Activated CD4-positive, alpha-beta T cell treated with anti-CD3 and anti-CD28 coated beads for 48 hours (primary cell): ENCODE results near the gene NKX2-3.
A peak's percentile ranks its signal among the peaks of the same experiment; 100 is the strongest.

Experiments
- DNase-seq: peaks from one replicate; pipeline ENCODE4 v3.0.0-alpha.2; 2020

NKX2-3 gene

DNA sequence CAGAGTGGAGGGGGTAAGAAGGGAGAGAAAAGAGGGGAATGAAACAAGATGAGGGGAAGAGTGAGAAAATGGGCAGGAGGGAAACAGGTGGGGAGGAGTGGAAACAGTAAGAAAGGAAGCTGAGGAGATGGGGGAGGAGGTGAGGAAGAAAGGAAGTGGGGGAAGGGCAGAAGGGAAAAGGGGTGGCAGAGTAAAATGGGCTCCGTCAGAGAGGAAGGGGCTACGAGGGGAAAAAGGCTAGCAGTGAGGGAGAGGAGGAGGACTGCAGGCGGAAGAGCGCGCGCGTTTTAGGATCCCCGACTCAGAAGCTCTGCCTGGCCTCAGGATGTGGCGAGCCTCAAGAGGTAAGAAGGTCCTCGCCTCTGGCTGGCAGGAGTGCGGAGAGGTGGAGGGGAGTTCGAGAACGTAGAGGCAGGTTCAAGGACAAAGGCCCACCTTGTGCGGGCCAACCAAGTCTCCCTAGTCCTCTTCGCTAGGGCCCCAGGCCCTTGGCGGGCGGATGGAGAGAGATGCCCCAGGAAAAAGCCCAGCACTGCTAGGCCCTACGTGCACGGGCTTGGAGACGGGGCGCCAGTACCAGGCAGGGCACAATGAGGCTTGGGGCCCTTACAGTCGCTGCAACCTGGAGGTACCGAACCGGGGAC, 5.8 kb upstream of the NKX2-3 start:
- DNase-seq: no peak

DNA sequence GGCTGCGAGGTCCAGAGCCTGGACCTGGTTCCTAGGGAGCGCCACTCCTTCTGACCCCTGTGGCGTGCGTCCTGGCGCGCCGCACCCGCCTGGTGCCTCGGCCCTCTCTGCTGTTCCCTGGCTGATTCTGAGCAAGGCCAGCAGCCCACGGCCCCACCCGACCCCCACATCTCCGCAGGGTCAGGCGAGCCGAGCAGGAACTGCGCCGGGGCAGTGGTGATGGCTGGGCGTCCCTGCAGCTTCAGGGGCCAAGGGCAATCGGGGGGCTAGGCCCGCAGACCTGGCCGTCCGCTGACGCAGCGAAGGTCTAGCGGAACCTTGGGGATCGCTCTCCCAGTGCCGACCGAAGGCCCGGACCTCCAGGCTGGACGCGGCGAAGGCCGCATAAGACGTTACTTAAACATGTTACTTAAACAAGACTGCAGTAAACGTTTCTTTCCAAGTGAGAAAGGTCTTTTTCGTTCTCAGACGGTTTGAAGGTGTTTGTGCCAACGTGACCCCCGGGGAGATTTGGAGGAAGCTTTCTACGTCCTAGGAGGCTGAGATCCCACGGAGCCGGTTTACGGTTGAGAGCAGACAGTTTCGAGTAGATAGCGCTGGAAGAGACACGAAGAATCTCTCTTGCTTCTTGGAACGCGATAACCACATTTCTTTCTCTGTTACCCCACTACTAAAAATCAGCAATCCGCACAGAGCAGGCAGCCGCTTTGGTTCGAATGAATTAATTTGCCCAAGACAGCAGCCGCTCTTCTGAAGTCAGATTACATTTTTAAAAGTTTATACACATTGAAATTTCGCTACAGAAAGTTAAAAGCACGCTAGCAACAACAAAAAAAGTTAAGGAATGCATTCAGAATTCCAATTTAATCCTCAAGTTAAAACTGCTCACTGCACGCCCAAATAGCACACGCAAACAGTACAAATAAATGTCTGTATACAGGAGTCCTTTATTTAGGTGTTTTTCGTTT, 4.9 kb upstream of the NKX2-3 start:
- no peak for DNase-seq

DNA sequence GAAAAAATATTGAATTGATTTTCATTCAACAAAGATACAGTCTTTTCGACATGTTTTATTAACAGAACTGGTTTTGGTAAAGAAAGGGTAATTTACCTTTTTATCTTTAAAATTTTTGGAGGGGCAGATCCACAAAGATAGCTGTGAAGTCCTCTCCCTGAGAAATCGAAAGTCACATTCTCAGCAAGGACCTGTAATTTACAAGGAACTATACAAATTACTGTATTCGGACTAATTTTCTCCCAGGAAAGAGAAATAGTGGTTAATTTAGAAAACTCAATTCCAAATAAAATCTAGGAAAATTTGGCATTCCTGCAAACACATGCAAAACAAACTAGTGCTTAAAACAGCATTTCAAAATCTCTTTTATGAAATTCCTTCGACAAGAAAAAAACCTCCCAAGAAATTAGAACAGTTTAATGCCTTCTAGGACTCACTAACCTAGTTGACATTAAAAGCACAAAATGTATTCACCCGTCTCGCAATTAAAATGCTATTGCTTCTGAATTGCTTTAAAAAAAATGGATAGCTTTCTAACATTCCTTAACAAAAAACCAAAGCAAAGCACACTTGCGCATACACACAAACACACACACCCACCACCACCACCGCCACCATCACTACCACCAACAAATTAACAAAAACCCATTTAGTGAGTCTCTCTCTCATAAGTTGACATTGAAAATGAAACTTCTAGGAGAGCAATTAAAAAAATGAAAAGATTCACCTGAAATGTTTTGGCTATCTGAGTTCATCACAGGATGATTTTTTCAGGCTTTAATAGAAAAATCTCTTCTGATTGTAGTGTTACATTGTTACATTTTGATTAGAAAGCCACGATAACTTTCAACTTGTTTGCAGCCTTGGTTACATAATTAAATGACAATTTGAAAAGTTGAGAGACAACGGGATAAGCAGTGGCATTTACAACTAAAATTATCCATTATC, 4.0 kb upstream of the NKX2-3 start:
- no peak for DNase-seq

DNA sequence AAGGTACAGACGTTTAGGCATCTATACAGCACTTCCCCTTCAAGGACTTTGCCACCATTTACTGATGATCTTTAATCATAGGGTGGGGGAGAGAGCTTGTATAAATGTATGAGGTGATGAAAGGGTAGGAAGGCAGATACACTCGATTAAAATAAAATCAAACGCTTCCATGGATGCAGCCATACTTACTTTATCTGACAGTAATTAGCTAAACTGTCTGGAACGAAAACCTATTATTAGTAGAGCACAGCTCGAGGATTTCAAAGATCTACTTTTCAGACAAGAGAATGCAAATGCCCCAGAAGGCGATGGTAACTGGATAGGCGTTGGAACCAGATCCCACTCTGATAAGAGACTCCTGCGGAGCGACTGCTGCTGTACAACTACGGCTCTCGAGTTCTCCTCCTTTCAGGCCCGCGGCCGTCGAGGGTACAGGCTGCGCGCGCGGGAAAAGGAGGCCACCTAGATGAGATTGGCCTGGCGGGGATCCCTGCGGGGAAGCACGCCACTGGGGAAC, 3.1 kb upstream of the NKX2-3 start:
- no peak for DNase-seq

DNA sequence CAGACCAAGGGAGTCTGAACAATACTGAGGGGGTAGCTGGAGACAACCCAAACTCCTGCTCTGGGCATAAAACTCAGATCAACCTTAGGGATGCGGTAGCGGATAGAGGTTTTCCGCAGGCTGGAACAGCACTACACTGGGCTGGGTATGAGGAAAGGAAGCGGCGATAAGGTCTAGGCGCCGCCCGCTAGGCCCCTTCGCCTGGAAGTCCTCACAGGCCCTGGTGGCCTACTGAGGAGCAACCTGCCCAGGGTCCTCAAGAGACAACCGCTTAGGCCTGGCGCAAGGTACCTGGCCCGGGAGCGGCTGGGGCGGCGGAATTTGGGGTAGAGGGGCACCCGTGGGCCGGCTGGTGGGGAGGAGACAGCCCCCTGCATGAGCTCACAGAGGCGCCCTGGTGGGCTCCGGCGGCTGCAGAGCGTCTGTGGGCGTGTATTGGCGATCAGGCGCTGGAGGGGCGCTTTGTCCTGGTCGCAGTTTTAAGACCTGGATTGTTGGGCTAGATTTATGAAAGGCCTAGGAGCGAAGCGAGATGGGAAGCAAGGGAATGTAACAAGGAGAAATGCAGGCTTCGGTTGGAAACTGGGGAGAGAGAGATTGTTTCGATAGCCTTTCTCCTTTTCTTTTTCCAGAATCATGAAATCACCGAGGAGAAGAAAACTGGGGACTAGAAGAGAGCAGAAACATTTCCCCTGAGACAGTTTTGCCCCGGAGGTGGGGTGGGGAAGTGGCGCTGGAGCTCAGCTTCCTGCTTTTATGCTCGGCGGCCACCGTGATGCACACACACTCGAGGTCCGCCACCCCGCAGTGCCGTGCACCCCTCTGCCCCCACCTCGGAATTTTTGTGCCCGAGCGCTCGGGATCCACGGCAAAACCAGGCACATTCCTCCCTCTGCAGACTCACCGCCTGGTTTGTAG, 2.4 kb upstream of the NKX2-3 start:
- no peak for DNase-seq

DNA sequence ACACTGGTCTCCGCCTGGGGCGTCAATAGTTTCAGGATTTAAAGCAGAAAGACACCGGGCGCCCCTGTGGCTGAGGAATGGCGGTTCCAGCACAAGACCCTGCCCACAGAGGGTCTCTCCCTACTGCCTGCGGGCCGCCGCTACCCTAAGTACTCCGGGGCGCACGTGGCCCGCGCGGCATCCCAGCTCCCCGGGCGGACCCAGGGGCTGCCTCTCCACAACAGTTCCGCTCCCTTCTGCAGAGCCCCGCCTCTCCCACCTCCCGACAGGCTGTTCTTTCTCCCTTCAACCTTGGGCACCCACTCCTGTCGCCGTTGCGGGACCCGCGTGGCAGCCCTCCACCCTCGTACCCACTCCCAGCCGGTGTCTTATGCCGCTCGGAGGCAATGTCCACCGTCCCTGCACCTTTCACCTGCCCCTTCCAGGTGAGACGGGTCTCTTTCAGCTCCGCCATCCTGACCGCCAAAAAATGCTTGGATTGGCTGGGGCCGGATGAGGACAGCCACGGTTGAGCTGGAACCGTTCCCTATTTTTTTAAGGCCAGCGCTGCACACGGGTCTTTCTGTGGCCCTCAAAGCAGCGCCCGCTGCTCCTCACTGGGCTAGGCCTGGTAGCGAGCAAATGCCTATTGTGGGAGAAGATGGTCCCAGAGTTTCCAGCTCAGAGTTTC, 1.6 kb upstream of the NKX2-3 start:
- no peak for DNase-seq

DNA sequence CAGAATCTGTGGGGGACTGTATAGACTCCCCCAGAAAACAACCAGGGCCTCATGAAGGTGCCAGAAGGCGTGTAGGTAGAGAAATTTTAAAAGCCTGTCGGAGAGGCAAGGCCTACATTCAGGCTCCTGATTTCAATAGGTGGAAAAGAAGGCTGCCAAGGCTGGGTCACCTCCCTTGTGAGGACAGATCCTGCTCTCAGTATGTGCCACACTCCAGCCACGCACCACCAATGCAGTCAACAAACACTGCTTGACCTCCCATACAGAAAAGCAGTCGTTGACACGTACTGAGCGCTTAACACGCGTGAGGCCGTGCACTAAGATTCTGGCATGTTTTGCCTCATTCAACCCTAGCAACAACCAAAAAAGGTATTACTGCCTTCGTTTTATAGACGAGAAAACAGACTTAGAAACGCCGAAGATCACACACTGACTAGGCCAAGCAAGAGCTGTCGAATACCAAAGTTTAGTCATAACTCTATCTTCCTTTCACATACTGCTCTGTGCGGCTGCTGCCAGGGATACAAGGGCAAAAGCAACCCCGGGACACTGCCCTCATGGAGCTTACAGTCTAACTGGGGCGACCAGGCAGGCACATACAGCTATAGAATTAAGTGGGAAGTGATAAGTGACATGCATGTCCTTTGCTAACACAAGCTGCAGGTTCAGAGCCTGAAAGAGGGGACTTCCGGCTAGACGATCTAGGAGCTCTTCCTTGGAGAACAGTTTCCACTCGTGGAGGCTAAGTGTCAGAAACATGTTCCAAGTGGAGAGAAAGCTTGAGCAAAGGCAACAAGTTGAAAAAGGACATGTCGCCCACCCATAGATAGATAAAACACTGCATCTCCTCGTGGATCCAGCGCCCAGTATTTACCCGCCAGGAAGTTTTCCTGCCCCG, 797 bp upstream of the NKX2-3 start:
- DNase-seq: no peak

DNA sequence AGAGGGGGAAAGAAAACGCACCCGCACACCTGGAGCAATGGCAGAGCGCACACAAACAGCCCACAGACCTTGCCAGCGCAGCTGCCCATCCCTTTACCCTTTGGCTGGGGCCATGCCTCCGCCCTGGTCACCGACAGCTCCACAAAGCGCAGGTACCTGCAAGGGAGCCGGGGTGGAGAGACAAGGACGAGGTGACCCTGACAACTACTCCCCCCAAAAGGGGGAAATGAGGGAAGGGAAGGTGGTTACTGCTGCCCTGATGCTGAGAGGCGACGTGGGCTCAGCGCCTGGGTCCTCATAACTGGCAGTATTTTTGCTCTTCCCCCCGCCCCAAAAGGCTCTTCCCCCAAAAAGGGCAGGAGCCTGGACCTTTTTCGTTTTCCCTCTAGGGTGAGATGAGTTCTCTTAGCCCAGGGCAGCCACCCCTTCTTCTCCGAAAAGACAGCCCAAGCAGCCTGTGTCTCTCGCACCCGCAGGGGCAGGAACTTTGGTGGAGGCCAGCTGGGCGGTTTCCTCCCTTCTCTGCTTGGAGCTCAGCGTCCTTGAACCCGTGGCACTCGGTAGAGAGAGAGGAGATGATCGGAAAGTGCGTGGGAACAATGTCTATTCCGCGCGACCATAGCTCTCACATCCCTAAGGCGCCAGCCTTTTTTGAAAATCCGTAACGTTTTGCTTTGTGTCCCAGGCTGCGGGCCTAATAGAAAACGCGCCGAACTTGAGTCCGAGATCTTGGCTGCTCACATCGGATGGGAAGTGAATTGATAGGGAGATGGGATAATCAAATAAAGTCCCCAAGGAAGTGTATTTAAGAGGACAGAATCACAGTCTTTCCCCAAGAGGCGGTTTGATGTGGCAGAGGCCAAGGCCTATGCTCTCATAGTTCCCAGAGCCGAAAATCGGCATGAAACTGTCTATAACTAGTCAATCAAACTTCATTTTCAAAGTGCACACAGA, 1.0 kb downstream of the NKX2-3 start:
- no peak for DNase-seq

DNA sequence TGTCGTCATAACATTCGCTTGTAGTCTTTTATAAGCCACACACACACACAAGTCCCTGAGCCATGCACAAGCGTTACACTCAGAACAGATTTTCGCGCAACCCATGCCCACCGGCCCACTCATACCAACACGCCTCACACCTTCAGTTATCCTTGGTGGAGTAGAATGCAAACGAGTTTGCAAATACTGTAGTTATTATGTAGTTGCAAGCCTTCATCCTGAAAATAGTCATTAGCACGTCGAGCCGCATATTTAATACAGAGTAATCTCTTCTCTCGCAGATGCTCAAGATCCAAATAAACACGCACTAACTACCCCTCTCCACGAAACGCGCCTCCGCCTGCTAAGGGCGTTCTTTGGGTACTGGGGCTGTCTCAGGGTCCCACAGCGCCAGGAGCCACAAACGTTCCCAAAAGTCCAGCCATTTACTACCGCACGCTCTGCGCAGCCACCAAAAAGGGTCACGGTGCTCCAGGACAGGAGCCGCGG, 1.8 kb downstream of the NKX2-3 start:
- DNase-seq: no peak

DNA sequence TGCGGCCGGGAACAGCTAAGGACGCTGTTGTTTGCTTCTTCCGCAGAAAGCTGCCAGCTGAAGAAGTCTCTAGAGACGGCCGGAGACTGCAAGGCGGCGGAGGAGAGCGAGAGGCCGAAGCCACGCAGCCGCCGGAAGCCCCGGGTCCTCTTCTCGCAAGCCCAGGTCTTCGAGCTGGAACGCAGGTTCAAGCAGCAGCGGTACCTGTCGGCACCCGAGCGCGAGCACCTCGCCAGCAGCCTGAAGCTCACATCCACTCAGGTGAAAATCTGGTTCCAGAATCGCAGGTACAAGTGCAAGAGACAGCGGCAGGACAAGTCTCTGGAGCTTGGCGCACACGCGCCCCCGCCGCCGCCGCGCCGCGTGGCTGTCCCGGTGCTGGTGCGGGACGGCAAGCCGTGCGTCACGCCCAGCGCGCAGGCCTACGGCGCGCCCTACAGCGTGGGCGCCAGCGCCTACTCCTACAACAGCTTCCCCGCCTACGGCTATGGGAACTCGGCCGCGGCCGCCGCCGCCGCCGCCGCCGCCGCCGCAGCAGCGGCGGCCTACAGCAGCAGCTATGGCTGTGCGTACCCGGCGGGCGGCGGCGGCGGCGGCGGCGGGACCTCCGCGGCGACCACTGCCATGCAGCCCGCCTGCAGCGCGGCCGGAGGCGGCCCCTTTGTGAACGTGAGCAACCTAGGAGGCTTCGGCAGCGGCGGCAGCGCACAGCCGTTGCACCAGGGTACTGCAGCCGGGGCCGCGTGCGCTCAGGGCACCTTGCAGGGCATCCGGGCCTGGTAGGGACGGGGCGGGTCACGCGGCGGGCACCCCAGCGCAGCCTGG, 2.4 kb downstream of the NKX2-3 start:
- DNase-seq: peak; percentile 40

DNA sequence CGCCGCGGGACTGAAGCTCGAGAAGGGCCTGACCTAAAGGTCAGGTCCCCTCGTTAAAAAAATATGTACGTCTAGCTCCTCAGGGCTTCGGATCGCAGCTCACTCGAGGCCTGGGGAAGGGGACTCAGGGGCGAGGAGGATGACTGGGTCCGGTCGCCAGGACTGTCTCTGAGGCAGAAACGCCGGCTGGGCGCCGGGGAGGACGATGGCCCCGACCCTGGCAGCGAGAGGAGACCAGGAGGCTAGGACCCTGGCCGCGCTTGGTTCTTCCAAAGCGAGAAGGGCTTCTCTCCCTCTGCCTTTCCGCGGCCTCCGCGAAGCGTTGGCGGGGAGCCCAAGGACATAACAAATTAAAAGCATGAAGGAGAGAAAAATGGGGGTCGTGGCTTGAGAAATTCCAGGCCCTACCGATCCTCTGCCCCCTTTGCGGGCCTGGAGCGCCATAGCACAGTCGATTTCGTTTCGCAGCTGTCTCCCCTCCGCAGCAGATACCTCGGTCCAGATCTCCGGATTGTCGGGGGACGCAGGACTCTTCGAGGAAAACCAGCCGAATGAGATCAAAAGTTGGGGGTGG, 3.1 kb downstream of the NKX2-3 start:
- DNase-seq: no peak

DNA sequence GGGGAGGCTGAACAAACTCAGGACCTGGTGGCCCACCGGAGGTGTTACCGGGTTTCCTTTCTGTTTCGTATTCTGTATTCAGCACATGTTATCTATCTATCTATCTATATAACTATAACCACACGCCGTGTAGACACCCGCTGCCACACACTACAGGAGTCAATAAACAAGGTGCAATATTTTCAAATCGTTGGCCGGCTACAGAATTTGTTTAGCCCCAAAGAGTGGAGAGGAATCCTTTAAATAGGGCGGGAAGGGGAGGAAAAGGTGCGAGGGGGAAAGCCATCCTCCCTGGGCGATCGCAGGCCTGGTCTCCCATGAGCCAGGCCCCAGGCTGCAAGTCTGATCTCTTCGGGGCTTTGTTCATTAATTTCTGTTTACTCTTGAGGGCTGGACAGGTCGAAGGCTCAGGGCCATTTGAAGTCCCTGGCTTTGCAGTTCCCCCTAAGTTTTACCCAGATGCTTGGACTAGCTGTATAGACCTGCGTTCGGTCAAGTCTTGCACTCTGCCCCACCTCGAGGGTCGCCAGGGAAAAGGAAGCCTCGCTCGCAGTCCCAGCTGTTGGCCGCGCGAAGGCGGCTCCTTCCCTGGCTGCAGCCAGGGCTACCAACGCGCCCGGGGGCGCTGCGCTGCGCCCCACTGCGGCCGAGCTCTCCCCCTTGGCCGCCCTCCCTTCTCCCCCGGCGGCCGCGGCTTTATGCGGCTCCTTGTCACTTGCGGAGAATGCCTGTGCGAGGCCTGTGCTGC, 3.8 kb downstream of the NKX2-3 start:
- DNase-seq: no peak

DNA sequence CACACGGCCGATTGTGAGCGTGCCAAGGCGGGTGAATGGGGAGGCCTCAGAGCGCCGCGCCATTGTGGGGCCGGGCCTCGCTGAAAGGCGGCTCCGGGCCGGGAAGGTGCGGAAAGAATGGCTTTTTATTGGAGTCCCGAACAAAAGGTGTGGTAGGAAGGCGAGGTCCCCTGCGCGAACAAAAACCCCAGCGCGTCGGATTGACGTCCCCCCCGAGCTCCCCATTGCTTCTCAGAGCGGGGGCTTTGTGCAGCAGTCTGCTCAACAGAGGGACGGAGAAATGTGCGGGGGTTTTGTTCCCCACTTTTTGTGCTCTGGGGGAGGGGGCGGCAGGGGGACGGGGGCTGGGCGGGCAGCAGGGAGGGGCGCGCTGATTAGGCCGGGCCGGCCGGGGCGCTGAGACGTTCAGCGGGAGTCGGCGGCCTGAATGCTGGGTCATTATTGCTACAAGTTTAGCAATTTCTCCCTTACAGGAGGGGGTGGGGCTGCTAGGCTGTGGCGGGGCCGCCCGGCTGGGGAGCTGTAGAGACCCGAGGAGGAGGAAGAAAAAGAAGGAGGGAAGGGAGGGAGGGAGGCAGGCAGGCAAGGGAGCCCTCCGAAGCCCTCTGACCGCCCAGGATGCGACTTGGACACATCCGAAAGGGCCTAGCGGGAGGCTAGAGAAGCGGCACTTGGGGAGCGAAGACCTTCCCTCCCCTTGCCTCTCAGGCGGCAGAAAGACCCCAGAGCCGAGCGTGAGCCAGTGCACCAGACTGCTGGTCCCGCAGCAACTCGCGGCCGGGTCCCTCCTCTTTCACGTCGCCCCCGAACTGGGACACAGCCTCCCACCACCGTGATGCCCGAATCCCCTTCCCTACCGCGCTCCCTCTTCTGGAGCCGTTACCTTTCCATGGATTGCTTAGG, 4.6 kb downstream of the NKX2-3 start:
- DNase-seq: peak; percentile 50

DNA sequence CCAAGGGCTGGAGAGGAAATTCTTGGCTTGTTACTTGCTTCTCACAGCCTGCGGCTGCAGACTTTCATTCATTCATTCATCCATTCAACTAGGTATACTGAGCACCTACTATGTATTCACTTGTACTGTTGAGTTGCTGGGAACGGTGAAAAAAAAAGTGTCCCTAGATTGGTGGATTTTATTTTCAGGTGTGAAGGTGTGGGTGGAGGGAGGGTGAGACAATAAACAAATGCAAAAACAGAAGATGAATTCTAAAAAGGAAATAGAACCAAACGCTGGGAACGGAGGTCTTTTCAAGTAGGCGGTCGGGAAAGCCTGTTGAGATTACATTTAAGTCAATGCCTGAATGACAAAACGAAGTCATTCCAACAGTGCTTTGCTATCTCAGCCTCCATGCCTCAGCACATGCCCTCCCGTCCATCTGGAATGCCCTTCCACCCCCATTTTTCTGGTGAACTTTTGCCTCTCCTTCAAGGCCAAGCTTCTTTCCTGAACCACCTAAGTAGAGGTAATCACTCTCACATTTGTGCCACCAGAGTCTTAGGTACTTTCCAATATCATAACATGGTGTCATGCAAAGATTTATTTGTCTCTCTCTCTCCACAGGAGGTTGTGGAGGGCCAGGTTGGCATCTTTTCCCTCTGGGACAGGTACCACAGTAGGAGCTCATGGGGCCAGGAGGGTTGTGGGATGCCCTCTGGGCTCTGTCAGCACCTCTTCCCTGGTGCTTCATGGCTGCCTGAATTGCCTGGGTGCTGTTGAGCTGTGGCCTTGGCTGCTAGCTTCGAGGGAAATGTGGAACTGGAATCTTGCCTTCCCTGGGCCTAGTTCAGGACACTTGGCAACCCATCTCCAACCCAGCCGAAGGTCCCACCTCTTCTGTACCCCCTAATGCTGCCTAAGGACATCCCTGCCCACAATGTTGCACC, 5.5 kb downstream of the NKX2-3 start:
- no peak for DNase-seq
